ENCODE results near the gene PTGIS.

The PTGIS gene

GRCh38 chr20:49595811-49596561 lies 28.0 kb upstream of the PTGIS start:
- no peaks in the 10 kb centered on the region for H3K9me3 ChIP-seq (ENCODE audit: control insufficient read depth, low read length)
- H3K27me3 ChIP-seq (replicated peaks; ENCODE audit: control insufficient read depth, insufficient read depth, low read length, poor library complexity, severe bottlenecking) = no peaks in the 10 kb centered on the region
- H3K36me3 ChIP-seq (ENCODE audit: control insufficient read depth, insufficient read depth, low read length) = no peaks in the 10 kb centered on the region
- no peak overlapping the region for H3K27ac ChIP-seq (ENCODE audit: insufficient read depth, low read length, poor library complexity, severe bottlenecking)
- no peak for DNase-seq
- H3K4me1 ChIP-seq (ENCODE audit: control insufficient read depth, insufficient read depth, low read length, poor library complexity, severe bottlenecking) = peaks cover 26% of the 10 kb centered on the region
- no peak overlapping the region for H3K4me3 ChIP-seq (ENCODE audit: insufficient read depth, low read depth, low read length, poor library complexity, severe bottlenecking)

- no peak overlapping the region for H3K4me3 ChIP-seq (ENCODE audit: insufficient read depth, low read depth, low read length, poor library complexity, severe bottlenecking)
- H3K36me3 ChIP-seq (ENCODE audit: control insufficient read depth, insufficient read depth, low read length) = no peaks in the 10 kb centered on the region
- DNase-seq = no peak
- no peak overlapping the region for H3K27ac ChIP-seq (ENCODE audit: insufficient read depth, low read length, poor library complexity, severe bottlenecking)
- no peaks in the 10 kb centered on the region for H3K27me3 ChIP-seq (replicated peaks; ENCODE audit: control insufficient read depth, insufficient read depth, low read length, poor library complexity, severe bottlenecking)
- peaks cover 26% of the 10 kb centered on the region for H3K4me1 ChIP-seq (ENCODE audit: control insufficient read depth, insufficient read depth, low read length, poor library complexity, severe bottlenecking)
- no peaks in the 10 kb centered on the region for H3K9me3 ChIP-seq (ENCODE audit: control insufficient read depth, low read length)
These were observed 27.4 kb upstream of the PTGIS start for GRCh38 chr20:49595346-49595745.

- DNase-seq = no peak
- H3K27ac ChIP-seq (ENCODE audit: insufficient read depth, low read length, poor library complexity, severe bottlenecking) = no peak overlapping the region
- no peaks in the 10 kb centered on the region for H3K9me3 ChIP-seq (ENCODE audit: control insufficient read depth, low read length)
- H3K27me3 ChIP-seq (replicated peaks; ENCODE audit: control insufficient read depth, insufficient read depth, low read length, poor library complexity, severe bottlenecking) = no peaks in the 10 kb centered on the region
- H3K4me3 ChIP-seq (ENCODE audit: insufficient read depth, low read depth, low read length, poor library complexity, severe bottlenecking) = no peak overlapping the region
- H3K36me3 ChIP-seq (ENCODE audit: control insufficient read depth, insufficient read depth, low read length) = no peaks in the 10 kb centered on the region
- peaks cover 26% of the 10 kb centered on the region for H3K4me1 ChIP-seq (ENCODE audit: control insufficient read depth, insufficient read depth, low read length, poor library complexity, severe bottlenecking)
These were observed 27.0 kb upstream of the PTGIS start for GRCh38 chr20:49594931-49595315.

- Histone ChIP-seq H3K9me3 (ENCODE audit: control insufficient read depth, low read length) (no peaks in the 10 kb centered on the region), H3K4me1 (ENCODE audit: control insufficient read depth, insufficient read depth, low read length, poor library complexity, severe bottlenecking) (peaks cover 26% of the 10 kb centered on the region), H3K4me3 (ENCODE audit: insufficient read depth, low read depth, low read length, poor library complexity, severe bottlenecking) (no peak overlapping the region), H3K27ac (ENCODE audit: insufficient read depth, low read length, poor library complexity, severe bottlenecking) (no peak overlapping the region), H3K36me3 (ENCODE audit: control insufficient read depth, insufficient read depth, low read length) (no peaks in the 10 kb centered on the region), H3K27me3 (replicated peaks; ENCODE audit: control insufficient read depth, insufficient read depth, low read length, poor library complexity, severe bottlenecking) (no peaks in the 10 kb centered on the region)
- DNase-seq = peak in 1 of 3 donors; percentile 3
These were observed 26.4 kb upstream of the PTGIS start for GRCh38 chr20:49594143-49594930.

- no peaks in the 10 kb centered on the region for H3K9me3 ChIP-seq (ENCODE audit: control insufficient read depth, low read length)
- peaks cover 26% of the 10 kb centered on the region for H3K4me1 ChIP-seq (ENCODE audit: control insufficient read depth, insufficient read depth, low read length, poor library complexity, severe bottlenecking)
- H3K27me3 ChIP-seq (replicated peaks; ENCODE audit: control insufficient read depth, insufficient read depth, low read length, poor library complexity, severe bottlenecking) = no peaks in the 10 kb centered on the region
- no peak overlapping the region for H3K27ac ChIP-seq (ENCODE audit: insufficient read depth, low read length, poor library complexity, severe bottlenecking)
- H3K4me3 ChIP-seq (ENCODE audit: insufficient read depth, low read depth, low read length, poor library complexity, severe bottlenecking) = no peak overlapping the region
- H3K36me3 ChIP-seq (ENCODE audit: control insufficient read depth, insufficient read depth, low read length) = no peaks in the 10 kb centered on the region
- no peak for DNase-seq
These were observed 25.7 kb upstream of the PTGIS start for GRCh38 chr20:49593466-49594142.

- H3K4me3 ChIP-seq (ENCODE audit: insufficient read depth, low read depth, low read length, poor library complexity, severe bottlenecking) = no peak overlapping the region
- no peak for DNase-seq
- H3K9me3 ChIP-seq (ENCODE audit: control insufficient read depth, low read length) = no peaks in the 10 kb centered on the region
- no peaks in the 10 kb centered on the region for H3K36me3 ChIP-seq (ENCODE audit: control insufficient read depth, insufficient read depth, low read length)
- H3K4me1 ChIP-seq (ENCODE audit: control insufficient read depth, insufficient read depth, low read length, poor library complexity, severe bottlenecking) = peaks cover 26% of the 10 kb centered on the region
- no peak overlapping the region for H3K27ac ChIP-seq (ENCODE audit: insufficient read depth, low read length, poor library complexity, severe bottlenecking)
- no peaks in the 10 kb centered on the region for H3K27me3 ChIP-seq (replicated peaks; ENCODE audit: control insufficient read depth, insufficient read depth, low read length, poor library complexity, severe bottlenecking)
These were observed 24.2 kb upstream of the PTGIS start for GRCh38 chr20:49592120-49592519.

- H3K4me1 ChIP-seq (ENCODE audit: control insufficient read depth, insufficient read depth, low read length, poor library complexity, severe bottlenecking) = peaks cover 24% of the 10 kb centered on the region
- H3K27me3 ChIP-seq (replicated peaks; ENCODE audit: control insufficient read depth, insufficient read depth, low read length, poor library complexity, severe bottlenecking) = no peaks in the 10 kb centered on the region
- DNase-seq = no peak
These were observed 23.4 kb upstream of the PTGIS start for GRCh38 chr20:49591217-49591865.

GRCh38 chr20:49590163-49591017 lies 22.5 kb upstream of the PTGIS start:
- Histone ChIP-seq H3K36me3 (ENCODE audit: control insufficient read depth, insufficient read depth, low read length) (no peaks in the 10 kb centered on the region), H3K4me1 (ENCODE audit: control insufficient read depth, insufficient read depth, low read length, poor library complexity, severe bottlenecking) (peaks cover 23% of the 10 kb centered on the region), H3K27ac (ENCODE audit: insufficient read depth, low read length, poor library complexity, severe bottlenecking) (no peak overlapping the region), H3K27me3 (replicated peaks; ENCODE audit: control insufficient read depth, insufficient read depth, low read length, poor library complexity, severe bottlenecking) (no peaks in the 10 kb centered on the region), H3K4me3 (ENCODE audit: insufficient read depth, low read depth, low read length, poor library complexity, severe bottlenecking) (no peak overlapping the region), H3K9me3 (ENCODE audit: control insufficient read depth, low read length) (no peaks in the 10 kb centered on the region)
- DNase-seq = no peak

More at GRCh38 chr20:49591217-49591865, 23.4 kb upstream of the PTGIS start:
- no peak overlapping the region for H3K27ac ChIP-seq (ENCODE audit: insufficient read depth, low read length, poor library complexity, severe bottlenecking)
- no peaks in the 10 kb centered on the region for H3K9me3 ChIP-seq (ENCODE audit: control insufficient read depth, low read length)
- no peaks in the 10 kb centered on the region for H3K36me3 ChIP-seq (ENCODE audit: control insufficient read depth, insufficient read depth, low read length)
- H3K4me3 ChIP-seq (ENCODE audit: insufficient read depth, low read depth, low read length, poor library complexity, severe bottlenecking) = no peak overlapping the region

- Histone ChIP-seq H3K4me1 (ENCODE audit: control insufficient read depth, insufficient read depth, low read length, poor library complexity, severe bottlenecking) (peaks cover 22% of the 10 kb centered on the region), H3K4me3 (ENCODE audit: insufficient read depth, low read depth, low read length, poor library complexity, severe bottlenecking) (no peak overlapping the region), H3K27ac (ENCODE audit: insufficient read depth, low read length, poor library complexity, severe bottlenecking) (no peak overlapping the region), H3K27me3 (replicated peaks; ENCODE audit: control insufficient read depth, insufficient read depth, low read length, poor library complexity, severe bottlenecking) (no peaks in the 10 kb centered on the region), H3K9me3 (ENCODE audit: control insufficient read depth, low read length) (no peaks in the 10 kb centered on the region), H3K36me3 (ENCODE audit: control insufficient read depth, insufficient read depth, low read length) (no peaks in the 10 kb centered on the region)
- DNase-seq = no peak
These were observed 21.8 kb upstream of the PTGIS start for GRCh38 chr20:49589747-49590146.

Data from effector memory CD4-positive, alpha-beta T cell (primary cell).